Measurements from ENCODE around the gene CTSD. TPM values are rescaled to one million over a fixed set of nuclear protein-coding genes. Genes with fewer than 3 reads are reported as not detected.
"Not testable (repeated sequence)": the region's sequence is repeated elsewhere in the genome, so short reads cannot be mapped to it uniquely, and the experiment has no call there.

CTSD gene
- total RNA-seq, 1 donor, result 221 TPM

DNA sequence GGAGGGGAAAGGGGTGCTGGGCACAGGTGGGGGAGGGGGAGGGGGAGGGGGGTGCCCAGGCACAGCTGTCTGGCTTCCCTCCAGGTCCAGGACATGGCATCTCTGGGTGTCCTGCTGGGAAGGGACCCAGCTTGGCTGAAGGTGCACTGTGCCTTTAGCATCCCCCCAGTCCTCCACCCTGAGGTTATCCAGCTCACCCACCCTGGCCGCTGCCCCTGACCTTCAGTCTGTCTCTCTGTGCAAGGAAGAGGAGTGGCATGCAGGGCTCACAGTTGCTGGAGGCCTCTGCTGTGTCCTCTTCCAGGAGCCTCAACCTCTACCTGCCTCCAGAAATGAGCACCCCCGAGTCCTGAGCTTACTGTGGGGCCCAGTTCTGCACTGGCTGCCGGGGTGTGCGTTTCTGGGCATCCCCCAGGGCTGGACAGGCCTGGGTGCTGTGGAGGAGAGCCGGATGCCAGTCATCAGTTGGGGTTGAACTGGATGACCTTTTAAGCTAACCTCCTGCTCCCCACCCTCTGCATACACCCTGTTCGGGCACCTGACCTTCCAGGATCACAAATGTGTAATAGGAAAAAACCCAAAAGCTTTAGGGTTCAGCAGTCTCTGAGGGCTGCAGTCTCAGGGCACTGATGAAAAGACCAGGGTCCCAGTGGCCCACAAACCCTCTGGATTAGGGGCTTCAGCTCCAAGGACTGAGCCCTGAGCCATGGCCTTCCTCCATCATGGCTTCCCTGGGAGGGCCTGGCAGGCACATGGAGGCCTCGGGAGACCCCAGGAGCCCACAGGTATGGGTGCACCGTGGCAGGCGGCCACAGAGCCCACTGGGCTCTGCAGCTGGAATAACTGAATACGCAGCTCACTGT, 9.6 kb upstream of the CTSD start:
- TF ChIP-seq, protein P1, sequence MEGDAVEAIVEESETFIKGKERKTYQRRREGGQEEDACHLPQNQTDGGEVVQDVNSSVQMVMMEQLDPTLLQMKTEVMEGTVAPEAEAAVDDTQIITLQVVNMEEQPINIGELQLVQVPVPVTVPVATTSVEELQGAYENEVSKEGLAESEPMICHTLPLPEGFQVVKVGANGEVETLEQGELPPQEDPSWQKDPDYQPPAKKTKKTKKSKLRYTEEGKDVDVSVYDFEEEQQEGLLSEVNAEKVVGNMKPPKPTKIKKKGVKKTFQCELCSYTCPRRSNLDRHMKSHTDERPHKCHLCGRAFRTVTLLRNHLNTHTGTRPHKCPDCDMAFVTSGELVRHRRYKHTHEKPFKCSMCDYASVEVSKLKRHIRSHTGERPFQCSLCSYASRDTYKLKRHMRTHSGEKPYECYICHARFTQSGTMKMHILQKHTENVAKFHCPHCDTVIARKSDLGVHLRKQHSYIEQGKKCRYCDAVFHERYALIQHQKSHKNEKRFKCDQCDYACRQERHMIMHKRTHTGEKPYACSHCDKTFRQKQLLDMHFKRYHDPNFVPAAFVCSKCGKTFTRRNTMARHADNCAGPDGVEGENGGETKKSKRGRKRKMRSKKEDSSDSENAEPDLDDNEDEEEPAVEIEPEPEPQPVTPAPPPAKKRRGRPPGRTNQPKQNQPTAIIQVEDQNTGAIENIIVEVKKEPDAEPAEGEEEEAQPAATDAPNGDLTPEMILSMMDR (IDR thresholded peaks at IDR 0.05; ENCODE audit: insufficient read depth, low read length), result no peak
- no peak overlapping the region for H3K4me3 ChIP-seq (ENCODE audit: low read depth, low read length)
- DNase-seq (ENCODE audit: low read depth), result no peak

DNA sequence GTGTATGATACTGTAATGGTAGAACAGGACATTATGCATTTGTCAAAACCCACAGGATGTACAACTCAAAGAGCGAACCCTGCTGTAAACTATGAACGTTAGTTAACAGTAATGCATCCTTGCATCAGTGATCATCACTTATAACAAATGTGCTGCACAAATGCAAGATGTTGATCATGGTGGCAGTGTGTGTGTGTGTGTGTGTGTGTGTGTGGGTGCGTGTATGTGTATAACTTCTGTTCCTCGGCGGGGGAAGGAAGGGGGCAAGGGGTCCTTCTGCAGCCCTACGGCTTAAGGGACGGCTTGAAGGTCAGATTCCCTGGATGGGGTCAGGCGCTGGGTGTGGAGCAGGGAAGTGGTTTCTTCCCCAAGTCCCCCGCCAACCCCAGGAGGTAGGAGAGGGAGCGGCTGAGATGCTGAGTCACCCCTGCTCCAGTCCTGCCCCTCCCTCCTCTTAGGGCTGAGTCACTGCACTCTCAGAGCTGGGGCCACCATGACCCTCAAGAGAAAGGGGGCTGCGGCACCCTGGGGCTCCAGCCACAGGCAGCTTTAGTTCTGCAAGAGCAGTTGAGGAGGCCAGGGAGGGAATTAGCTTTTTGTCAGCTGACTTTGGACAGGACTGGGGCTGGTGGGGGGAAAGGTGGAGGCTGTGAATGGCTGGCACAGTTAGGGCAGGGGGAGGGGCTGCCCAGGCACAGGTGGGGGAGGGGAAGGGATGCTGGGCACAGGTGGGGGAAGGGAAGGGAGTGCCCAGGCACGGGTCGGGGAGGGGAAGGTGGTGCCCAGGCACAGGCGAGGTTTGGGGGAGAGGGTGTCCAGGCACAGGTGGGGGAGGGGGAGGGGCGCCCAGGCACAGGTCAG, 8.8 kb upstream of the CTSD start:
- DNase-seq (ENCODE audit: low read depth), result peak; percentile 88
- TF ChIP-seq, protein P1 (IDR thresholded peaks at IDR 0.05; ENCODE audit: insufficient read depth, low read length), result no peak
- H3K4me3 ChIP-seq (ENCODE audit: low read depth, low read length), result peak overlapping the region; percentile 25

DNA sequence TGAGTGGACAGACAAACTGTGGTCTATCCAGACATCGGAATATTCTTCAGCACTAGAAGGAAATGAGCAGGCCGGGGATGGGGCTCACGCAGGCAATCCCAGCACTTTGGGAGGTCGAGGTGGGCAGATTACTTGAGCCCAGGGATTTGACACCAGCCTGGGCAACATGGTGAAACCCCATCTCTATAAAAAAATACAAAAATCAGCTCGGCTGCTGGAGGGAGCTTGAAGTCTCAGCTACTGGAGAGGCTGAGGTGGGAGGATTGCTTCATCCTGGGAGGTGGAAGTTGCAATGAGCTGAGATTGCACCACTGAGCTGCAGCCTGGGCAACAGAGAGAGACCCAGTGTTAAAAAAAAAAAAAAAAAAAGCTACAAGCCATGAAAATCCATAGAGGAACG, 8.0 kb upstream of the CTSD start:
- TF ChIP-seq, protein P1 (IDR thresholded peaks at IDR 0.05; ENCODE audit: insufficient read depth, low read length), result no peak
- no peak overlapping the region for H3K4me3 ChIP-seq (ENCODE audit: low read depth, low read length)
- peak; percentile 69 for DNase-seq (ENCODE audit: low read depth)

DNA sequence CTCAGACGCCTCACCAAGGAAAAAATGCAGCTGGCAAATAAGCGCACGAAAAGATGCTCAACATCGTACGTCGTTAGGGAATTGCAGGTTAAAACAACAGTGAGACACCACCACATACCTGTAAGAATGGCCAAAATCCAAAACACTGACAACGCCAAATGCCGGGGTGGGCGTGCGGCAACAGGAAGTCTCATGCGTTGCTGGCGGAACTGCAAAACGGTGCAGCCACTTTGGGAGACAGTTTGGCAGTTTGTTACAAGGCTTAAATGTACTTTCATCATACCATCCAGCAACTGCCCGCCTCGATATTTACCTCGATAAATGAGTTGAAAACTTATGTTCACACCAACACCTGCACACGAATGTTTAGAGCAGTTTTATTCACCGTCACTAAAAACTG, 7.5 kb upstream of the CTSD start:
- no peak for DNase-seq (ENCODE audit: low read depth)
- no peak overlapping the region for H3K4me3 ChIP-seq (ENCODE audit: low read depth, low read length)
- TF ChIP-seq, protein P1 (IDR thresholded peaks at IDR 0.05; ENCODE audit: insufficient read depth, low read length), result no peak

DNA sequence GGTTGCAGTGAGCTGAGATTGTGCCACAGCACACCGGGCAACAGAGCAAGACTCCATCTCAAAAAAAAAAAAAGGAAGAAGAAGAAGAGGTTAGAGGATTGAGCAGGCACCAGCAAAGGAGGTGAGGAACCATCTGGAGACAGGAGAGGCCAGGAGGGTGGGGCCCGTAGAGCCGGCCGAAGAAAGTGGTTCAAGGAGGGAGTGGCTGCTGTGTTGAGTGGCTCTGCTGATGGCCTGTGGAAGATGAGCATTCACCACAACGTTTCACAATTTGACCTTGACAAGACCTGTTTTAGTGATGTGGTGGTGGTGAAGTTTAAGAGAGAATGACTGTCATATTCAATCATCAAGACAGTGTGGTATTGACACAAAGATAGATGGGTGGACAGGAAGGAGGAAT, 6.8 kb upstream of the CTSD start:
- TF ChIP-seq, protein P1 (IDR thresholded peaks at IDR 0.05; ENCODE audit: insufficient read depth, low read length), result no peak
- H3K4me3 ChIP-seq (ENCODE audit: low read depth, low read length), result no peak overlapping the region
- no peak for DNase-seq (ENCODE audit: low read depth)

DNA sequence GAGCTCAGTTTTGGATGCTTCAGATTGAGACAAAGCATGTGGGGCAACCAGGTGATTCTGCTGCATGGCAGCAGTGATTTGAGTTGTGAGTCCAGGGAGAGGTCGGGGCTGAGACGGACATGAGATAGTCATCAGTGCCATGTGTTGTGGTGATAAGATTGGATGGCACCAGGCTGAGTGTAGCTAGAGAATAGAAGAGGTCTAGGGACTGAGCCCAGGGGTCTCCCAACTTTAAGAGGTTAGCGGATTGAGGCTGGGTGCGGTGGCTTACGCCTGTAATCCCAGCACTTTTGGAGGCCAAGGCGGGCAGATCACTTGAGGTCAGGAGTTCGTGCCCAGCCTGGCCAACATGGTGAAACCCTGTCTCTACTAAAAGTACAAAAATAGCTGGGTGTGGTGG, 6.3 kb upstream of the CTSD start:
- DNase-seq (ENCODE audit: low read depth), result no peak
- TF ChIP-seq, protein P1 (IDR thresholded peaks at IDR 0.05; ENCODE audit: insufficient read depth, low read length), result no peak
- no peak overlapping the region for H3K4me3 ChIP-seq (ENCODE audit: low read depth, low read length)

DNA sequence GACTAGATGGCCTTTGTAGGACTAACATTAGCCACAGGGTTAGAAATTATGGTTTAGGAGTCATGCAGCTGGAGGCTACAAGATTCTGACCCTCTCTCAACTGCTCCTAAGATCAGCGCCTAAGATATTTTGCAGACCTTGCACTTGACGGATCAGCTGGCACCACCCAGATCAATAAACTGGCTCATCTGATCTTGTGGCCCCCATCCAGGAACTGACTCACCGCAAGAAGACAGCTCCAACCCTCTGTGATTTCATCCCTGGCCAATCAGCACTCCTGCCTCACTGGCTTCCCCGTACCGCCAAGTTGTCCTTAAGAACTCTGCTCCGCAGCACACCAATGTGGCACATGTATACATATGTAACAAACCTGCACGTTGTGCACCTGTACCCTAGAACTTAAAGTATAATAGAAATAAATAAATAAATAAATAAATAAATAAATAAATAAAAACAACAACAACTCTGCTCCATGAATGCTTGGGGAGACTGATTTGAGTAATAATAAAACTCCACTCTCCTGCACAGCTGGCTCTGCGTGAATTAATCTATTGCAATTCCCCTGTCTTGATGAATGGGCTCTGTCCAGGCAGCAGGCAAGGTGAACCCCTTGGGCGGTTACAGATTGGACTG, 5.7 kb upstream of the CTSD start:
- not testable (repeated sequence) for DNase-seq (ENCODE audit: low read depth); H3K4me3 ChIP-seq (ENCODE audit: low read depth, low read length)
